GM06990 (cell line): ENCODE results near the gene TOMM5.

Source experiments
- DNase-seq: peaks from one replicate; pipeline ENCODE4 v3.0.0-alpha.2; 2011; ENCODE audit not compliant: insufficient read length; ENCODE audit errors: extremely low read depth
- H3K27me3 ChIP-seq: replicated peaks from 2 replicates; pipeline ENCODE4 v1.6.0; 2011; ENCODE audit warnings: low read length; ENCODE audit not compliant: control insufficient read depth, insufficient read depth
- H3K36me3 ChIP-seq: 2 replicates; pipeline ENCODE4 v1.5.1; 2011; ENCODE audit warnings: low read length; ENCODE audit not compliant: control insufficient read depth, insufficient read depth
- H3K4me3 ChIP-seq: replicated peaks from 2 replicates; pipeline ENCODE4 v1.5.1; 2011; ENCODE audit warnings: low read depth, mild to moderate bottlenecking, control low read depth, low read length
- TF ChIP-seq, protein P1 (sequence below): IDR thresholded peaks from 2 replicates; pipeline ENCODE4 v1.5.1; 2011; ENCODE audit warnings: low read length, control low read depth, mild to moderate bottlenecking, inconsistent platforms; ENCODE audit not compliant: insufficient read depth, poor library complexity, severe bottlenecking

Gene TOMM5

DNA sequence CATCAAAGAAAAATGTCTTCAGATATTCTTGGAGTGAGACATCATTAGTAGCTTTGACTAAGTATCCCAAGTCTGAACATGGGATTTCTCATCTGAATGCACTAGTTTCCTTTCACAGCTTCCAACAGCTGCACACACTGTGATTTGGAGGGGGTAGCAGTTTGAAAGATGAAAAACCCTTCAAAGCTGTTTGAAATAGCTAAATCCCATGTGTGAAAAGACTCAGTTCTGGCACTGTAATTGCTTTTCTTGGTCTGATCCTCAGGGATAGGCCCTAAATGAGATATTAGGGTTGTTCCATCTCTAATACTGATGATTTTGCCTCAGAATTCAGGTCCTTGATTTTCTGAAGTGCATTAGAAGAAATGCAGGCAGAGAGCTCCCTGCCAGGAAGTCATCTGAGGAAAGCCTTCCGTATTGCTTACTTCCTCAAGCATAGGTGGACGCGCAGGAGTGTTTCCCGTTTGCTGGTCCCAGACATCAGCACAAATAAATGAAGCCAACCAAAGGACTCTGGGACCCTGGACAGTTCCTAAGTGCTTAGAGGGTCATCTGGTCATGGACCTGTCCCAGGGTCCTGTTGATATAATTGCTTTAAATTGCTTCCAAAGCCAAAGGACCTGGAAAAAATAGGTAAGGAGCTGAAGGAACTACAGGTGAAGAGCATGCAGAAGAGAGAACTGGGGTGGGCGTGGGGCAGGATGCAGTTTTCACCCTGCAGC, 32.8 kb upstream of the TOMM5 start:
- Histone ChIP-seq H3K27me3 (no peaks in the 10 kb centered on the region; the same call in 1 of the 2 replicates), H3K4me3 (no peak overlapping the region), H3K36me3 (no peaks in the 10 kb centered on the region)
- TF ChIP-seq, protein P1, sequence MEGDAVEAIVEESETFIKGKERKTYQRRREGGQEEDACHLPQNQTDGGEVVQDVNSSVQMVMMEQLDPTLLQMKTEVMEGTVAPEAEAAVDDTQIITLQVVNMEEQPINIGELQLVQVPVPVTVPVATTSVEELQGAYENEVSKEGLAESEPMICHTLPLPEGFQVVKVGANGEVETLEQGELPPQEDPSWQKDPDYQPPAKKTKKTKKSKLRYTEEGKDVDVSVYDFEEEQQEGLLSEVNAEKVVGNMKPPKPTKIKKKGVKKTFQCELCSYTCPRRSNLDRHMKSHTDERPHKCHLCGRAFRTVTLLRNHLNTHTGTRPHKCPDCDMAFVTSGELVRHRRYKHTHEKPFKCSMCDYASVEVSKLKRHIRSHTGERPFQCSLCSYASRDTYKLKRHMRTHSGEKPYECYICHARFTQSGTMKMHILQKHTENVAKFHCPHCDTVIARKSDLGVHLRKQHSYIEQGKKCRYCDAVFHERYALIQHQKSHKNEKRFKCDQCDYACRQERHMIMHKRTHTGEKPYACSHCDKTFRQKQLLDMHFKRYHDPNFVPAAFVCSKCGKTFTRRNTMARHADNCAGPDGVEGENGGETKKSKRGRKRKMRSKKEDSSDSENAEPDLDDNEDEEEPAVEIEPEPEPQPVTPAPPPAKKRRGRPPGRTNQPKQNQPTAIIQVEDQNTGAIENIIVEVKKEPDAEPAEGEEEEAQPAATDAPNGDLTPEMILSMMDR, result no peak
- no peak for DNase-seq

DNA sequence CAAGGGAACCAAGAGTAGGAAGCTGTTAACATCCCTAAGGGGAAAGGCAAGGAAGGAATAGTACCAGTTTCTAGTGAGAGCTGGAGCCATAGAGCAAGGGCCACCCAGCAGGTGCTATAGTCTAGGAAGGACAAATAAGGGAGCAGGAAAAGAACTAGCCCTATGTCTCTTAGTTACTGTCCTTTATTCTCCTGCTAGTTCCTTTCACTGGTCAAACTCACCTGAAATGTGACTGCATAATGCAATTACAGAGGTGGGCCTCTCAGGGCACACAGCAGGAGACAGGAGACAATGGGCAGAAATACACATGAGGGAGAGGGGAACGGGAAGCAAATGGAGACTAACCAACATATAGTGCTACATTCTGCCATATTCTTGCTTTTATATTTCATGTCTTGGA, 31.7 kb upstream of the TOMM5 start:
- Histone ChIP-seq H3K27me3 (no peaks in the 10 kb centered on the region; the same call in 1 of the 2 replicates), H3K4me3 (no peak overlapping the region), H3K36me3 (no peaks in the 10 kb centered on the region)
- TF ChIP-seq, protein P1, result no peak
- DNase-seq, result no peak

DNA sequence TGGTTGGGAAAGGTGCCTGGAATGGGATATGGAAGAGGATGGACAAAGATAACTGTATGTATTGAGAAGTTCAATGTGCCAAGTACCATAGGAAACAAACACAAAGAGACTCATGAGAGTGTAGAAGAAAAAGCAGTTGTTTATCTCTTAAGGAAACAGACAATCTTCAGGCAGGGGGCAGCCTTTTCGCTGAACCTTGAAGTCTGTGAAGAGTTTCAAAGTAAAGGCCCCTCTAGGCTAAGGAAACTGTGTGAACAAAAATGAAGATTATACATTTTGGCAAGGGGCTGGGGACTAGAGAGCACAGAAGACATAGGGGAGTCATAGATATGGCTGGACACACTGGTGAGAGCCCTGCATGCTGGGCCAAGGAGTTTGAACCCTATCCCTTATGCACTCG, 30.9 kb upstream of the TOMM5 start:
- no peak for DNase-seq
- TF ChIP-seq, protein P1, result no peak
- no peaks in the 10 kb centered on the region for H3K36me3 ChIP-seq
- H3K4me3 ChIP-seq, result no peak overlapping the region
- no peaks in the 10 kb centered on the region; the same call in 1 of the 2 replicates for H3K27me3 ChIP-seq

DNA sequence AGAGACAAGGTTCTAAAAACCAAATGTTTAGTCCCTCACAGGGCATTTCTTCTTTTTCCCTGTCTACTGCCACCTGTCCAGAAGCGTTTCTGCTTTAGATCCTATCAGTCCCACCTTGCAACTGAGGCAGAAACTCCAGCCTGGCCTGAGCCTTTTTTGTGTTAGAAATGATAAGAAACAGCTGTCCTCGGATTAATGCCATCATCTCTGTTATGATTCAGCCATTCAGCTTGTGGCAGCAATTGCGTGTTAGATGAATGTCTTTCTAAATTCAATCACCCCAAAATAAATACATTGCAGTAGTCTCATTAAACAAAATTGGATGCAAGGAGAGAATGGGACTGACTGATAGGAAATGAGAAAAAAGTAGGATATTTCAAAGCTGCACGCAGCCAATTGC, 30.1 kb upstream of the TOMM5 start:
- no peaks in the 10 kb centered on the region; the same call in 1 of the 2 replicates for H3K27me3 ChIP-seq
- no peak overlapping the region for H3K4me3 ChIP-seq
- DNase-seq, result no peak
- TF ChIP-seq, protein P1, result no peak
- no peaks in the 10 kb centered on the region for H3K36me3 ChIP-seq

DNA sequence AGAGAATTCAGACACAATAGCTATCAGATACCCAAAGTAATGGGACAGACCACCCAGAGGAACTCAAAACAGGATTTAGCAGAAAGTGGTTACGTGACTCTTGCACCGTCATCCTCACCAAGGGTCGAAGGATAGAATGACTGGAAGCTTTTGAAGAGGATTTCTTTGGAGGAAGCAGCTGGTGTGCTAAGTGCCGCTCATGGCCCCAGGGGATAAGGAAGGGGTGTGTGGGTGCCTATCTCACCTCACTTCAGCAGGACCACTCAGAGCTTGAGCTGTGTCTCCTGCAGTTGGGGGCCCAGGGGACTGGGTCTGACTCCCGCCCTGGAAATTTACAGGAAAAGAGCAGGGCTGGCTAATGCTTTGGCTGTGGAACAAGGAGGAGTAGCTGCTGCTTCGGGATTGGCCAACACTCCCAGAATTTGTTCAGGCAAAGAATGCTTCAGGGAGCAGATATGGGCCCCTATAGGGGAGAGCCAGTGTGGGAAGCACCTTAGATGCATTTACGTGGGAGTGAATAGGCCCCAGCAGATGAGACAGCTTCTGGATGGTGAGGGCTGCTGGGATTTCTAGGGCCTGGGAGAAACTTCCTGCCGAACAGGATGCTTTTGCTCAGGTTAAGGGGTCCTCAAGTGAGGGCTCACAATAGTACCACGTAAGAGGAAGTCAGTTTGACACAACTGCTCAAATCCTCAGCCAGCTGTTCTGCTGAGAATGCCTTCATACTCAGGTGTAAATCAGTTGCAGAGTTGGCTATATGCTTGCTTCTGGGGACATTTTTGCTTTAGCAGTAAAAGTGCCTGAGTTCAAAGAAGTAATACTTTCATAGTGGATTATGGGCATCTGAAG, 29.1 kb upstream of the TOMM5 start:
- Histone ChIP-seq H3K27me3 (no peaks in the 10 kb centered on the region; the same call in 1 of the 2 replicates), H3K4me3 (no peak overlapping the region), H3K36me3 (no peaks in the 10 kb centered on the region)
- no peak for DNase-seq
- TF ChIP-seq, protein P1, result no peak
